ENCODE measurements around the gene NKX2-3.

DNA sequence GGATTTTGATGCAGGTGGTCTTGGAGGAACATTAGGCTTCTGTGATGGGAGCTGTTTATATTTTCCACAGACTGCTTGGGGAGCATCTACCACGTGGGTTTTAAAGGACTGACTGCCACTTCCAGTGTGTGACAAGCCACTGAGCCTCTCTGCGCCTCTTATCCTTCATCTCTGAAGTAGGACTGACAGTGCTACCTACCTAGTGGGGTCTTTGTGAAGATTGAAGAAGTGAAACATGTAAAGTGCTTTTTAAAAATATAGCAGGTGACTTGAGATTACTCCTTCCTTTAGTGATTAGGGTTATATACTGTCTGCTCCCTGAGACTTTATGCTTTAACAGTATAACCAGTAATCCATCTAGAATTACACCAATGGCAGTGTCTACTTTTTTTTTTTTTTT is 29.9 kb downstream of the NKX2-3 start:
- TF ChIP-seq, protein P1, sequence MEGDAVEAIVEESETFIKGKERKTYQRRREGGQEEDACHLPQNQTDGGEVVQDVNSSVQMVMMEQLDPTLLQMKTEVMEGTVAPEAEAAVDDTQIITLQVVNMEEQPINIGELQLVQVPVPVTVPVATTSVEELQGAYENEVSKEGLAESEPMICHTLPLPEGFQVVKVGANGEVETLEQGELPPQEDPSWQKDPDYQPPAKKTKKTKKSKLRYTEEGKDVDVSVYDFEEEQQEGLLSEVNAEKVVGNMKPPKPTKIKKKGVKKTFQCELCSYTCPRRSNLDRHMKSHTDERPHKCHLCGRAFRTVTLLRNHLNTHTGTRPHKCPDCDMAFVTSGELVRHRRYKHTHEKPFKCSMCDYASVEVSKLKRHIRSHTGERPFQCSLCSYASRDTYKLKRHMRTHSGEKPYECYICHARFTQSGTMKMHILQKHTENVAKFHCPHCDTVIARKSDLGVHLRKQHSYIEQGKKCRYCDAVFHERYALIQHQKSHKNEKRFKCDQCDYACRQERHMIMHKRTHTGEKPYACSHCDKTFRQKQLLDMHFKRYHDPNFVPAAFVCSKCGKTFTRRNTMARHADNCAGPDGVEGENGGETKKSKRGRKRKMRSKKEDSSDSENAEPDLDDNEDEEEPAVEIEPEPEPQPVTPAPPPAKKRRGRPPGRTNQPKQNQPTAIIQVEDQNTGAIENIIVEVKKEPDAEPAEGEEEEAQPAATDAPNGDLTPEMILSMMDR (IDR thresholded peaks at IDR 0.05): no peak
- TF ChIP-seq POLR2A (IDR thresholded peaks at IDR 0.05) (no peak), POLR2AphosphoS5 (IDR thresholded peaks at IDR 0.05) (no peak)

All from prostate gland (tissue), 2 donors.